ENCODE results near the gene CLEC17A.
"Not testable (repeated sequence)": the region's sequence is repeated elsewhere in the genome, so short reads cannot be mapped to it uniquely, and the experiment has no call there.

The CLEC17A gene, protein sequence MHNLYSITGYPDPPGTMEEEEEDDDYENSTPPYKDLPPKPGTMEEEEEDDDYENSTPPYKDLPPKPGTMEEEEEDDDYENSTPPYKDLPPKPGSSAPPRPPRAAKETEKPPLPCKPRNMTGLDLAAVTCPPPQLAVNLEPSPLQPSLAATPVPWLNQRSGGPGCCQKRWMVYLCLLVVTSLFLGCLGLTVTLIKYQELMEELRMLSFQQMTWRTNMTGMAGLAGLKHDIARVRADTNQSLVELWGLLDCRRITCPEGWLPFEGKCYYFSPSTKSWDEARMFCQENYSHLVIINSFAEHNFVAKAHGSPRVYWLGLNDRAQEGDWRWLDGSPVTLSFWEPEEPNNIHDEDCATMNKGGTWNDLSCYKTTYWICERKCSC

GRCh38 chr19:14582894-14583340 is at the start of gene CLEC17A:
CLEC17A (plus strand) TSS chr19:14583084; CDS start chr19:14583161, 77 bp downstream.
- no peak for DNase-seq (ENCODE audit: low read depth)

DNA sequence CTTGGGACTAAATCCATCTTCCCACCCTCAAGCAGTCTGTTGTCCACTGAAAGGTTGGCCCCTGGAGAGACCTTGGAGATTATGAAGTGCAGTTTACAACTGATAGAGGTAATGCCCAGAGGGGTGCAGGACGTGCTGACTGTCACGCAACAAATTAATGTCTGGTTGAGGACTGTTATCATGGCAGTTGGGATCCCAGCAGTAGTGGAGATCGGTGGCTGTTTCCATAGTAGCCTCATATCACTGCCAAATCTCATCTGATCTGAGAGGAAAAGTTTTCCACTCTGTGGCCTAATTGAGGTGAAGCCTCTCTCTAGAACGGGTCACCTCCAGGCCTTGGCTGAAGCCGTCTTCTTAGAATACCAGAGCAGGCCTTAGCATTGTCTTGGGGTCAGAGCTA is 49.4 kb upstream of the CLEC17A start:
- DNase-seq (ENCODE audit: low read depth): no peak

DNA sequence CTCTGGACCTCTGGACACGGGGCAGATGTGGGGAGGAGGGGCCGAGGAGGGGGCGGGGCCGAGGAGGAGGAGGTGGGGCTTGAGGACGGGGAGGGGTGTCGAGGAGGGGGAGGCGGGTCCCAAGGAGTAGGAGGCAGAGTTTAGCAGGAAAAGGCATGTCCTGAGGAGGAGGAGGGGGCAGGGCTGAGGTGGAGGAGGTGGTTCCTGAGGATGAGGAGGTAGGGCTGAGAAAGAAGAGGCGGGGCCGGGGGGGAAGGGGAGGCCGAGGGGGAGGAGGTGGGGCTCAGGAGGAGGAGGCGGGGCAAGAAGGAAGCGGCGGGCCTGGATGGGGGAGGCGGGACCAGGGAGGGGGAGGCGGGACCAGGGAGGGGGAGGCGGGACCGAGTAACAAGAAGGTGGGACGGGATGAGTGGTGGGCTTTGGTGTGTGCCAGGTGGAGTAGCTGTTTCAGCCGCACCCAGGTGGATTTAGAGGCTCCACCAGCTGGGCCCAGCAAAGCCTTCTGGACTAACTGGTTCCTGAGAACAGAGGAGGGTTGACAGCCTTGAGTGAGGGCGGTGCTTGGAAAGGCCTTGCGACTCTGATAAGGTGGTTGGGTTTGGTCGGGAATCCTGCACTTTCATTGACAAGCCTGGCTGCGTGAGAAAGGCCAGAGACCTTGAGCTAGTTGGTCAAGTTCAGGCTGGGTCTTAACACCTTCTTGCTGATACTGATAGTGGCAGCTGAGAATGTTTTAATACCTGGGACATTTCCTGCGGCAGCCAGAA is 45.8 kb upstream of the CLEC17A start:
- no peak for DNase-seq (ENCODE audit: low read depth)

GRCh38 chr19:14540741-14541525 is 42.0 kb upstream of the CLEC17A start:
- no peak for DNase-seq (ENCODE audit: low read depth)

DNA sequence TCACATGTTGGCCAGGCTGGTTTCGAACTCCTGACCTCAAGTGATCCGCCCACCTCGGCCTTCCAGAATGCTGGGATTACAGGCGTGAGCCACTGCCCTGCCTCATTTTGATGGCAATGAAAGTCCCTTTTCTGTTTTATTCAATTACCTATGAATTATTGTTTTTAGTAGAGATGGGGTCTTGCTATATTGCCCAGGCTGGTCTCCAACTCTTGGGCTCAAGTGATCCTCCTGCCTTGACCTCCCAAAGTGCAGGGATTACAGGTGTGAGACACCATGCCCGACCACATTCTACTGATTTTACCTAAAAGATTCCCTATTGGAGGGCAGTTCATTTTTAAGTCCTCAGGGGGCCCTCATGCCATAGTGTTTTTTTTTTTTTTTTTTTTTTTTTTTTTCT is 40.9 kb upstream of the CLEC17A start:
- DNase-seq (ENCODE audit: low read depth): not testable (repeated sequence)

GRCh38 chr19:14542711-14543328 is 40.1 kb upstream of the CLEC17A start:
- DNase-seq (ENCODE audit: low read depth): no peak

DNA sequence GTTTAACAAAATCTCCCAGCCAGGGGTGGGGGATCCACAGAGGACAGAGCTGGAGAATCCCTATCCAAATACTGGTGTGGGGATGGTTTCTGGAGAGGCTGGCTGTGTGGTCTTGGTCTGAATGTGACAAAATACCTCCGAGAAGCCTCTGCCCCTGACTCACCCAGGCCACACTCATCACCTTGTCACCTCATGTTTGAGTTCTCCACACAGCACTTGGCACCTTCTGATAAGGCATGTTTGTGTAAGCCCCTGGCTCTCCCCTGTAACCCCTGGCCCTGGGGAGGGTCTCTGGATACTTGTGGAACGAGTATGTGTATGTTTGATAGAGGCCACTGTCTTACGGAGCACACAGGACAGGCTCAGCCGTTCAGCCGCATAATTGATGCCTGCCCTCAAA is 38.8 kb upstream of the CLEC17A start:
- no peak for DNase-seq (ENCODE audit: low read depth)

GRCh38 chr19:14544977-14545715 is 37.7 kb upstream of the CLEC17A start:
- DNase-seq (ENCODE audit: low read depth): no peak

DNA sequence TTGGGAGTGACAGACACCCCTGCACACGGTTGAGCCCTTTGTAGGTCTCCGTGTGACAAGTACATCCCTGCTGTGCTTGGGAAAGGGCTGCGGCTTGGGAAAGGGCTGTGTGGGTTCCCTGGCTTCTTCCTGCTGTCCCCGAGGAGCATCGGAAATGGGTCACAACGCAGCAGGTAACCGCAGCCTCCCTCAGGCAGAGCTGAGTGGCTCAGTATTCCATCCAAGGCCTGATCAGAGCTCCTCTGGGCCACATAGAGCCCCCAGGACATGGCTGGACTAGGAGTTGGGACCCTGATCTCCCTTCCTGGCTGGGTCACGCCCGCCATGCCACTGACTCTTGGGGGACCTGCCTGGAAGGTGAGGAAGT is 37.2 kb upstream of the CLEC17A start:
- DNase-seq (ENCODE audit: low read depth): no peak

DNA sequence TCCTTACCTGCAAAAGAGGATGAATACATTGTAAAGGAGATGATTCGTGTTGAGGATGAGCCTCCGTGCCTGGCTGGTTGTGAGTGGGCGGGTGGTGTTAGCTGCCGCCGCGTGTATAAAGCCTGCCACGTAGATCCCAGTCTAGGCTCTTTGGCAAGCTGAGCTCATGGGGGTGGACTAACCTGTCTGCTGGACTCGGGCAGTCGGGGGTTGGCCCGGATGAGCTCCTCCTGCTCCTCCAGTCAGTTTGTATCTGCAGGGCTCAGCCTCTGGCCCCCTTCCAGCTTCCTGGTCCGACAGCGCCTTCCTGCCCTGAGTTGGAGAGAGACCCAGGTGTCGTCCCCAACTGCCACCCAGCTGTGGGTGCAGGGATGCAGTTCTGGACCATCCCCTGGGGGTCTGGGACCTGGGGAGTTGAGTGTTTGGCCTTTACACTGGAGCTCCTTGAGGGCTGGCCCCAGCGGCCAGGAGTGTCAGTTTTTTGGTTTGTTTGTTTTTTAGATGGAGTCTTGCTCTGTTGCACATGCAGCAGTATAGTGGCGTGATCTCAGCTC is 32.6 kb upstream of the CLEC17A start:
- no peak for DNase-seq (ENCODE audit: low read depth)

DNA sequence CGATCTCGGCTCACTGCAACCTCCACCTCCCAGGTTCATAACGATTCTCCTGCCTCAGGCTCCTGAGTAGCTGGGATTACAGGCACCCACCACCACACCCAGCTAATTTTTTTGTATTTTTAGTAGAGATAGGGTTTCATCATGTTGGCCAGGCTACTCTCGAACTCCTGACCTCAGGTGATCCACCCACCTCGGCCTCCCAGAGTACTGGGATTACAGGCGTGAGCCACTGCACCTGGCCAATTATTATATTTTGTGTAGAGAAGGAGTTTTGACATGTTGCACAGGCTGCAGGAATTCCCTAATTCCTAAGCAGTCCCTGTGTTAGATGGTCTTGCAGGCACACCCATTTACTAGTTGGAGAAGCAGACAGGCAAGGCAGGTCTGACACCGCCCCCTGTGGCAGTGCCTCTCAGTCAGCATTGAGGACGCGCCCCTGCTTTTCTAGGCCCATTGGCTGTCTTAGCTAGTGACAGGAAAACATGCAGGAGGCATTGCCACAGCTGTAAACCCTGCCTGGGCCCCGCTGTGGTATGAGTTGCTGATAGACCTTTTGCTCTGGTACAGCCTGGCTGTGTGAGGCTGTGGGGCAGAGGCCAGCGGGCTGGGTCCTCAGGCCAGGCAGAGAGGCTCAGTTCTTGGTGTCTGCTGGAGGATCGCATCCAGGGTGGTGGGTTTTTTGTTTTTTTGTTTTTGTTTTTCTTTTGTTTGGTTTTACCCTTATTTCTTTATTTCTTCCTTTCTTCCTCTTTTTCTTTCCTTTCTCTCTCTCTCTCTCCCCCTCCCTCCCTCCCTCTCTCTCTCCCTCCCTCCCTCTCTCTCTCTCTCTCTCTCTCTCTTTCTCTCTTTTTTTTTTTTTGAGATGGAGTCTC is 31.5 kb upstream of the CLEC17A start:
- DNase-seq (ENCODE audit: low read depth): peak; percentile 39

GRCh38 chr19:14552006-14552360 is 30.9 kb upstream of the CLEC17A start:
- DNase-seq (ENCODE audit: low read depth): not testable (repeated sequence)

DNA sequence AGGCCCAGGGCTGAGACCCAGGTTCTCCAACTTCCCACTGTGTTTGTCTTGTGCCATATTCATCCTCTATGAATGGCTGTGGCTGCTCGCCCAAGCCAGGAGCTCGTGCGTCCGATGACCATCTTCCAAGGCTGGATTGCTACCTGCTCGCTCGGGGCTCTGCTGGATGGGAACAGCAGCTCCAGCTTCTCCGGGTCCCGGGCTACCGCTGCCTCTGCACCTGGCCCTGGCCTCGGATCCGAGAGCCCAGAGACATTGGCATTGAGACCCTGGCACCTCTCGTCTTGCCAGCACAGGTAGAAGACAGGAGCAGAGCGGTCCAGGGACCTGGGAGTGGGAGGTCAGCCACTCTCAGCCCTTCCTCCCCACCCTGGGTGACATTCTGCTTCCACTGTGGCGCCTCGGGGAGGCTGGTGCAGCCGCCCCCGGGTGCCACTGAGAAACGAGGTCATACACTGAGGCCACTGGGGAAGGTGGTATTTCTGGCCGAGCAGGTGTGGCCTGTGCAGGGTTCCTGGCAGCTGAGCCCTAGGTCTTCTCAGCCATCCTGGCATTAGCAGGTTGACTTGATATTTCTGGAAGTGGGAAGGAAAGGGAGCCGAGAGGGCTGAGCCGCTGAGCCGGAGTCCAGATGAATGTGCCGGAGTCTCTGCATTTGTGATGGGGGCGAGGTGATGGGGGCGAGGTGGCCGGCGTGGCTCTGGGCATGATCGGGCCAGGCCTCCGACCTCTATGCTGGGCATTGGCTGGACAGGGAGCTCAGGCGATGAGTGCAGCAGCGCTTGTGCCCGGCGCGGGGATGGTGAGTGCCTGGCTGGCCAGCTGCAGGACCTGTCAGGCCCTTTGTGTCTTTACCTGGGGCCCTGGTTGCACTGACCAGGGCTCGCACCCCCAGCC is 29.6 kb upstream of the CLEC17A start:
- no peak for DNase-seq (ENCODE audit: low read depth)

DNA sequence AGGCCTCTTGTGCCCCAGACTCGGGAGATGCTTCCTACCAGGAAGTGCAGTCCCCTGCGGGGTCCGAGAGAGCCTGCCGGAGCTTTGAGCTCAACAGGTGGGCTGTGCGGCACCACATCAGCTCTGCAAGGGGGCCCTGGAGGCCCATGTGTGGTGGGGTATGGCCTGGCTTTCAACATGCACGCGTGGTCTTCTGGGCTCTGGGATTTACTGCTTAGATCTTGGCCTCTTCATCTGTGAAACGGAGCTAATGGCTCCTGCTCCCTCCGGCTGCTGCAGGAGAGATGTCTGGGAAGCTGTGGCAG is 29.0 kb upstream of the CLEC17A start:
- no peak for DNase-seq (ENCODE audit: low read depth)

DNA sequence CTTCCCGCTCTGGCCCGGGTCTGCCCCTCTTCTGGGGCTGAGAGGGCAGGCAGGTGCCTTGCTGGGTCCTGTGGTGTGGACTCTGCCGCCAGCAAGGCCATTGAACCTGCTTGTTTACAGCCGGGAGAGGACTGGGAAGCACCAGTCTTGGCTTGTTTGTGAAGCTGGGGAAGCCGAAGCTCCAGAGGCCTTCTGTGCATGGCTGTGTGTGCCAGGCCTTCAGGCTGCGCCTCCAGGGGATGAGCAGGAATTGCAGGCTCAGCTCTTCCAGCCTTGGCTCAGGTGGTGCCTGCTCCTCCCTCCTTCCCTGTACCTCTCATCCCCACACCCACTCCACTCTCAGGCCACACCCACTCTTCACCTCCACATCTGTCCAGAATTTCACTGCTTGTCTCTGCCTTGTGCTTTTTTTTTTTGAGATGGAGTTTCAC is 28.5 kb upstream of the CLEC17A start:
- DNase-seq (ENCODE audit: low read depth): no peak

- DNase-seq (ENCODE audit: low read depth): no peak
These were observed 26.8 kb upstream of the CLEC17A start for GRCh38 chr19:14555918-14556661.

GRCh38 chr19:14556662-14557188 is 26.2 kb upstream of the CLEC17A start:
- peak; percentile 44 for DNase-seq (ENCODE audit: low read depth)

DNA sequence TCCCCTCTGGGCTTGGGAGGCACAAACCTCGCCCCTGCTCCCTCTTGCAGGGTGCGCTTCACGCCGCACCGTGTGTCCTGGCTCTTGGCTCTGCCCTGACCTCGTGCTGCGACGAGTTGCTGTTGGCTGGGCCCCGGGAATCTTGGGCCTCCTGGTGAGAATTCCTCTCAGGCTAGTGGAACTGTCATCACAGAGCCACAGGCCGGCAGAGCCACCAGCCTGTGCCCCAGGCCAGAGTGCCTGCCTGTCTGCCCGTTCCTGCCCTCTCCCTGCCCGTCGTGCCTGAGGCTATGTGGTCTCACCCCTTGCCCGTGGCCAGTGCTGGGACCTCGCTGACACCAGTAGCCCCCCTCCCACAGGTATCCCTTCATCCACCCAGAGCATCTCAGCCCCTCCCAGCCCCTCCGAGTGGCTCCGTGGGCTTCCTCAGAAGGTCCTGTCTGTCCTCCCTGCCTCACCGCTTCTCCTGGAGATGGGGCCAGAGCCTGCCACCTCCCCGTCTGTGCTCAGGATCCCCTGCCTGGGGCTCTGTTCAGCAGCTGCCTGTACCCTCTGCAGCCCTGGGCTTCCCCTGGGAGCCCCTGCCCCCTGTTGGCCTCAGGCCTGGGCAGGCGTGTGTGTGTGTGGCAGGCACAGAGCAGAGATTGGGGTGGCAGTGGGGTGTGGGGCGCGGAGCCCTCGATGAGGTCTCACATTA is 24.4 kb upstream of the CLEC17A start:
- DNase-seq (ENCODE audit: low read depth): no peak

Data from stimulated activated CD8-positive, alpha-beta memory T cell treated with anti-CD3 and anti-CD28 coated beads, Interleukin-12 subunit alpha, Interleukin-12 subunit beta, amount 100 ng/mL, for 4 hours (primary cell).